Activated CD4-positive, alpha-beta T cell treated with anti-CD3 and anti-CD28 coated beads, Interleukin-2, Interleukin-4, amounts not matched to agents 100 ng/mL and 50 ng/mL, durations not matched to agents 16 hours and 8 hours (primary cell): ENCODE results near the gene ABCD1.

Experiments
- DNase-seq: peaks from one replicate; pipeline ENCODE4 v3.0.0-alpha.2; 2020; ENCODE audit warnings: low spot score

ABCD1 gene

DNA sequence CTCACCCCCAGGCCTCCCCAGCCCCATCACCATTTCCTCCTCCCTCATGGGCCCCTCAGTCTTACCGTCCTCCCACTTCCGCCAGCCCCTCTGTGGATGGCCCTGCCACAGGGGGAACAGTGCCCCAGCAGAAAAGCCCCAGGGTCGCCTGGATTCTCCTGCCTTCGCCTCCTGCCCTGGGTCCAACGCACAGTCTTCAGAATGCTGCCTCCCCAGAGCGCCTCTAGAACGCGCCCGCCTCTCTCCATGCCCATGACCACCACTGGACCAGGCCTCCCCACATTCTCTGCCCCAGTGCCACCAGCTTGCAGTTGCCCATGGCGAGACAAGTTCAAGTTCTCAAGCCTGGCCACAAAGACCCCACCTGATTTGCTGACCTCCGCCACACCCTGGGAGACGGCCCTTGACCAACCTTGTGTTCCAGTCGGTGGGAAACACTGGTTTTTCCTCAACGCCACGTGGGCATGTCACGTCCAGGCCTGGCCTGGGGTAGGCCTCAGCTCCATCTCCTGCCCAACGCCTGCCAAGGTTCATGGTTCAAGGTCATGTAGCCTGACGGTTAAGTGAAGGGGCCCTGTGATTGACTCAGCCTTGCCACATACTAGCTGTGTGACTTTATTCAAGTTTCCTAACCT is 38.8 kb downstream of the ABCD1 start:
- no peak for DNase-seq

GRCh38 chrX:153763989-153764755 is 39.5 kb downstream of the ABCD1 start, which contains the start of gene PLXNB3:
Gene PLXNB3 (plus strand): TSS chrX:153764249. CDS start chrX:153765536, 1,287 bp downstream.
- peak; percentile 78 for DNase-seq

GRCh38 chrX:153764786-153765137 is 40.1 kb downstream of the ABCD1 start:
- no peak for DNase-seq

DNA sequence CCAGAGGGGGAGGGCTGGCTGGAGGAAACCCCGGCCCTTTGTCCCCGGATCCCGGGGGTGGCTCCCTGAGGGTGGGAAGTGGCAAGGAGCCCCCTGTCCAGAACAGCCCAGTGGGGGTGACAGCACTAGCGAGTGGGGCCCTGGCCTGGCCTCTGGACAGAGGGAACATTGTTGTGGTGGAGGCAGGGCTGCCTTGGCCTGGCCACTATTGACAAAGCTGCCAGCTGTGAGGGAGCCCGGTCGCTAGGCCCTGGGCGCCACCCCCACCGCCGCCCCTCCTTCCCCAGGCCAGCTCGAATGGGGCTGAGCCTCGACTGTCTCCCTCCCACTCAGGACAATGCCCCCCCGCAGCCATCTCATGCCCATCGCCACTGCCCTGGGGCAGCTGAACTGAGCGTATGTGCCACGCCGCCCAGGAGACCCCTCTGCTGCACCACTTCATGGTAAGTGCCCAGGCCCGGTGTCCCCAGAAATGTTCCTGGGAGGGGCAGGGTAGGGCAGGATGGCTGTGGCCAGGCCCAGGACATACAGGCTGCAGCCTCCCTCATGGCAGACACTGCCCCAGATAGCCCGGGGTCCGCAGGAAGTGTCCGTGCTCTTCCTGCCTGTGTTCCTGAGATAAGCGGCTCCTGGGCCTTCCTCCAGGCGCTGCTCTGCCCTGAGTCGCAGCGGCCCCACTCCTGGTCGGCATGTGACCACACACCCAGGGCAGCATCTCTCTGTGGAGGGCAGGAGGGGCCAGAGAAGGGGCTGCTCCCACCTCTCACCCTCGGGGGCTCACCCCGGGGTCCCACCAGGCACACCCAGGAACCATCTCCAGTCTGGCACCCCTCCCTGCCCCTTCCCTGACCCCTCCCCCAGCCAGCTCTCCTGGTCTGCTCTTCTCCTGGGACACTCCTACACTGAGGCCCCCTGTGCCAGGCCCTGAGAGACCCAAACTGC is 40.8 kb downstream of the ABCD1 start:
- no peak for DNase-seq

DNA sequence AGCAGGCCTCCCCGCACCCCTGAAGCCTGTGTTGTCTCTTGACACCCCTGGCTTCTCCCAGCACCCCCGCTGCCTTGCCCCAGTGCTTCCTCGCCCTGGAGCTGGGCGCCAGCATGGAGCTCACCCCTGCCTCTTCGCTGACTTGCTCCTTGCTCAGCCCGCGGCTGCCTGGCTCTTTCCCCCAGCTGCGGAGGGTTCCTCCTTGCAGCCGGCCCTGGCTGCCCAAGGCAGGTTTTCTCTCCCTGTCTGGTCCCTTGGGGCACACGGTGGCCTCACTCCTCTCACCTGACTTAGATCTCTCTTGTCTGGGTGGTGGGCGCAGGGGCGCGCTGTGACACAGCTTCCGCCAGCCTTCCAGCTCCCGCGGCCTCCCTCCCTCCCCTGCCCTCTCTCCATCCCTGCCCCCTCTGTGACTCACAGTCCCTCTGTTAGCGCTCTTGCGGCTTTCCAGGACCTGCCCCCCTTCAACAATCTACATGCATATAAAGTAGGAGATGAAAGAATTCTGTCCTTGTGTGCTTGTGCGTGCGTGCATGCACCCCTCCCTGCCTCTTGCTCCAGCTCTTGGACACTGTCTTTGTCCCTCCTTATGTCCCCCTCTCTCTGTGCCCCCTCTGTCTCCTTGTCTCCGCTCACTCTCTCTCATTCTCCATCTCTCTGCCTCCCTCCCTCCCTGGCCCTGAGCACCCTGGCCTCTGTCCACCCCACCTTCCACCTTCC is 41.6 kb downstream of the ABCD1 start:
- no peak for DNase-seq

DNA sequence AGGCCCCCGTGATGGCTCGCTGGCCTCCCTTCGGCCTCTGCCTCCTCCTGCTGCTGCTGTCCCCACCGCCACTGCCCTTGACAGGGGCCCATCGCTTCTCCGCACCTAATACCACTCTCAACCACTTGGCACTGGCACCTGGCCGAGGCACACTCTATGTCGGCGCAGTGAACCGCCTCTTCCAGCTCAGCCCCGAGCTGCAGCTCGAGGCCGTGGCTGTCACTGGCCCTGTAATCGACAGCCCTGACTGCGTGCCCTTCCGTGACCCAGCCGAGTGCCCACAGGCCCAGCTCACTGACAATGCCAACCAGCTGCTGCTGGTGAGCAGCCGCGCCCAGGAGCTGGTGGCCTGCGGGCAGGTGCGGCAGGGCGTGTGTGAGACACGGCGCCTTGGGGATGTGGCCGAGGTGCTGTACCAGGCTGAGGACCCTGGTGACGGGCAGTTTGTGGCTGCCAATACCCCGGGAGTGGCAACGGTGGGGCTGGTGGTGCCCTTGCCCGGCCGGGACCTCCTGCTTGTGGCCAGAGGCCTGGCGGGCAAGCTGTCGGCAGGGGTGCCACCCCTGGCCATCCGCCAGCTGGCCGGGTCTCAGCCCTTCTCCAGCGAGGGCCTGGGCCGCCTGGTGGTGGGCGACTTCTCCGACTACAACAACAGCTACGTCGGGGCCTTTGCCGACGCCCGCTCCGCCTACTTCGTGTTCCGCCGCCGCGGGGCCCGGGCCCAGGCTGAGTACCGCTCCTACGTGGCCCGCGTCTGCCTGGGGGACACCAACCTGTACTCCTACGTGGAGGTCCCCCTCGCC is 42.4 kb downstream of the ABCD1 start:
- DNase-seq: no peak

DNA sequence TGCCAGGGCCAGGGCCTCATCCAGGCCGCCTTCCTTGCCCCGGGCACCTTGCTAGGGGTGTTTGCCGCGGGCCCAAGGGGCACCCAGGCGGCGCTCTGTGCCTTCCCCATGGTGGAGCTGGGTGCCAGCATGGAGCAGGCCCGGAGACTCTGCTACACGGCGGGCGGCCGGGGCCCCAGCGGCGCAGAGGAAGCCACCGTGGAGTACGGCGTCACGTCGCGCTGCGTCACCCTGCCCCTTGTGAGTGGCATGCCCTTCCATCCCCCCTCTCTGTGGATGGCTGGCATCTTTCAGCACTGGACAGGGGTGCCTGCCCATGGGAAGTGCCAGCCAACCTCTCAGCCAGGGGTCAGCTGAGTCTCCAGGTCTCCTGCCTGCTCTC is 43.0 kb downstream of the ABCD1 start:
- DNase-seq: no peak

GRCh38 chrX:153768311-153769157 is 43.9 kb downstream of the ABCD1 start:
- no peak for DNase-seq

- DNase-seq: no peak
These were observed 44.7 kb downstream of the ABCD1 start for GRCh38 chrX:153769158-153769864.

DNA sequence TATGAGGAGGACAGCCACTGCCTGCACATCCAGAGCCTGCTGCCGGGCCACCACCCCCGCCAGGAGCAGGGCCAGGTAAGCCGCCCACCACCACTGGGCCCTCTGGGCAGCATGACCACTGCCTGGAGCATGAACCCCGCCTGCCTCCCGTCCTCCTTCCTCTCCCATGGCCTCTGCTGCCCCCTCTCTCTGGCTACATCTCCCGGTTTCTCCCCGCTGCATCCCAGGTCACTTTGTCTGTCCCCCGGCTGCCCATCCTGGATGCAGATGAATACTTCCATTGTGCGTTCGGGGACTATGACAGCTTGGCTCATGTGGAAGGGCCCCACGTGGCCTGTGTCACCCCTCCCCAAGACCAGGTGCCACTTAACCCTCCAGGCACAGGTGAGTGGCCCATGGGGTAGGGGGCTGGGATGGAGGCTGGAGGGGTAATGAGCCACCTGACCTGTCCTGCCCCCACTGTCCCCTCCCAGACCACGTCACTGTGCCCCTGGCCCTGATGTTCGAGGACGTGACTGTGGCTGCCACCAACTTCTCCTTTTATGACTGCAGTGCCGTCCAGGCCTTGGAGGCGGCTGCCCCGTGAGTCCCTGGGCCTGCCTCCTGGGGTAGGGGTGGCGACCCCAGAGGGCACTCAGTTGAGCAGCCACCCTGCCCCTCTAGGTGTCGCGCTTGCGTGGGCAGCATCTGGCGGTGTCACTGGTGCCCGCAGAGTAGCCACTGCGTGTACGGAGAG is 45.4 kb downstream of the ABCD1 start:
- no peak for DNase-seq

- no peak for DNase-seq
These were observed 46.2 kb downstream of the ABCD1 start for GRCh38 chrX:153770601-153771414.

DNA sequence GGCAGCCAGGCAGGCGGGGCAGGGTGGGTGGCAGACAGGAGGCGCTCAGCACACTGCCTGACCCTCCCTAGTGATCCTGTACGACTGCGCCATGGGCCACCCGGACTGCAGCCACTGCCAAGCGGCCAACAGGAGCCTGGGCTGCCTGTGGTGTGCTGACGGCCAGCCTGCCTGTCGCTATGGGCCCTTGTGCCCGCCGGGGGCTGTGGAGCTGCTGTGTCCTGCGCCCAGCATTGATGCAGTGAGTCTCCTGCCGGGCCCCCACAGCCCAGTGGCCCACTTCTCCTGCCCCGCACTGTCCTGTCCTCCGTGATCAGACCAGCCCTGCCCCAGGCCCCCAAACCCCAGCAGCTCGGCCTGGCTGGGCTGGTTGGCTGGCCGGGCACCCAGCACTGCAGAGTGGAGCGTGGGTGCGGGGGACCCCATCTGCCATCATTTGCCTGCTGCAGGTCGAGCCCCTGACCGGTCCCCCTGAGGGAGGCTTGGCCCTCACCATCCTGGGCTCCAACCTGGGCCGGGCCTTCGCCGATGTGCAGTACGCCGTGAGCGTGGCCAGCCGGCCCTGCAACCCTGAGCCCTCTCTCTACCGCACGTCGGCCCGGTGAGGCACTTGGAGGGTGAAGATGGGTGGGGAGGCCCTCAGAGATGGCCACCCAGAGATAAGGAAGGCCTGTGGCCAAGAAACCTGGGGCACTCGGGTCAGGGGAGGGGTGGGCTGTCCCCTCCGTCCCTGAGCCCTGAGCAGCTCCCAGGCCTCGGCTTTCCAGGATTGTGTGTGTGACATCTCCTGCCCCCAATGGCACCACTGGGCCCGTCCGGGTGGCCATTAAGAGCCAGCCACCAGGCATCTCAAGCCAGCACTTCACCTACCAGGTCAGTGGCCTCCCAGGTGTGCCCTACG is 47.0 kb downstream of the ABCD1 start:
- no peak for DNase-seq

- DNase-seq: no peak
These were observed 47.9 kb downstream of the ABCD1 start for GRCh38 chrX:153772316-153773217.

DNA sequence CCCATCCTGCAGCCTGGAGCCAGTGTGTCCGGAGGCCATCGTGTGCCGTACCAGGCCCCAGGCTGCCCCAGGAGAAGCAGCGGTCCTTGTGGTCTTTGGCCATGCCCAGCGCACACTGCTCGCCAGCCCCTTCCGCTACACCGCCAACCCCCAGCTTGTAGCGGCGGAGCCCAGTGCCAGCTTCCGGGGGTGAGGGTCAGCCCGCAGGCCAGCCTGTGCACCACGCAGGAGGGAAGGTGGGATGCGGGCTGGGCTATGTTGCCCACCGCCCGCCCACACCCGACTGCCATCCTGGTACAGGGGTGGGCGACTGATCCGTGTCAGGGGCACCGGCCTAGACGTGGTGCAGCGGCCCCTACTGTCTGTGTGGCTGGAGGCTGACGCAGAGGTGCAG is 48.6 kb downstream of the ABCD1 start:
- DNase-seq: no peak

DNA sequence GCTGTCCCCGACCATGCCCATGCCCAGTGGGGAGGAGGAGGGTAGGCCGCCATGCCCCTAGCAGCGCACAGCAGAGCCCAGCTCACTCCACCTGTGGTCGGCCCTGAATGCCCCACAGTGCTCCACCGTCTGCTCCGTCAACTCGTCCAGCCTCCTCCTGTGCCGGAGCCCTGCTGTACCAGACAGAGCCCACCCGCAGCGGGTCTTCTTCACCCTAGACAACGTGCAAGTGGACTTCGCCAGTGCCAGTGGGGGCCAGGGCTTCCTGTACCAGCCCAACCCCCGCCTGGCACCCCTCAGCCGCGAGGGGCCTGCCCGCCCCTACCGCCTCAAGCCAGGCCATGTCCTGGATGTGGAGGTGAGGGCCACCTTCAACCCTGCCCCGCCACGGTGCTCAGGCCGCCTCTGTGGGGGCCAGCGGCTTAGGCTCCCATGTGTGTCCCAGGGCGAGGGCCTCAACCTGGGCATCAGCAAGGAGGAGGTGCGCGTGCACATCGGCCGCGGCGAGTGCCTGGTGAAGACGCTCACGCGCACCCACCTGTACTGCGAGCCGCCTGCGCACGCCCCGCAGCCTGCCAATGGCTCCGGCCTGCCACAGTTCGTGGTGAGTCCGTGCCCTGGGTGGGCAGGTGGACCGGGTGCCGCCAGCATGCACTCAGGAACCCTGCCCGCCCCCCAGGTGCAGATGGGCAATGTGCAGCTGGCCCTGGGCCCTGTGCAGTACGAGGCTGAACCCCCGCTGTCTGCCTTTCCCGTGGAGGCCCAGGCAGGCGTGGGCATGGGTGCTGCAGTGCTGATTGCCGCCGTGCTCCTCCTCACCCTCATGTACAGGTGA is 49.3 kb downstream of the ABCD1 start:
- no peak for DNase-seq
